GM21737 (cell line): ENCODE measurements around the gene ATG7.
"Not testable (repeated sequence)": the region's sequence is repeated elsewhere in the genome, so short reads cannot be mapped to it uniquely, and the experiment has no call there.

ENCODE experiments used
- ATAC-seq: cut with Tn5 transposase; IDR thresholded peaks from one replicate; pipeline ENCODE4 v1.9.1; 2021; ENCODE audit warnings: mild to moderate bottlenecking, moderate library complexity; ENCODE audit not compliant: unreplicated experiment

The ATG7 gene

GRCh38 chr3:11385891-11386290 is 113.7 kb downstream of the ATG7 start:
- no peak for ATAC-seq

GRCh38 chr3:11386465-11387113 is 114.4 kb downstream of the ATG7 start:
- no peak for ATAC-seq

- no peak for ATAC-seq
Measured at GRCh38 chr3:11389386-11390268, 117.4 kb downstream of the ATG7 start.

GRCh38 chr3:11390411-11391131 is 118.4 kb downstream of the ATG7 start:
- no peak for ATAC-seq

- ATAC-seq, result no peak
Measured at GRCh38 chr3:11391174-11391879, 119.1 kb downstream of the ATG7 start.

- ATAC-seq, result no peak
Measured at GRCh38 chr3:11392014-11392859, 120.0 kb downstream of the ATG7 start.

- no peak for ATAC-seq
Measured at GRCh38 chr3:11392860-11393114, 120.6 kb downstream of the ATG7 start.

GRCh38 chr3:11393401-11393800 is 121.2 kb downstream of the ATG7 start:
- ATAC-seq, result no peak

- no peak for ATAC-seq
Measured at GRCh38 chr3:11394392-11394791, 122.2 kb downstream of the ATG7 start.

GRCh38 chr3:11400213-11400612 is 128.0 kb downstream of the ATG7 start:
- no peak for ATAC-seq

- no peak for ATAC-seq
Measured at GRCh38 chr3:11401434-11401833, 129.2 kb downstream of the ATG7 start.

GRCh38 chr3:11405323-11405722 is 133.1 kb downstream of the ATG7 start:
- no peak for ATAC-seq

- no peak for ATAC-seq
Measured at GRCh38 chr3:11407644-11408043, 135.4 kb downstream of the ATG7 start.

- not testable (repeated sequence) for ATAC-seq
Measured at GRCh38 chr3:11408324-11408859, 136.2 kb downstream of the ATG7 start.

- no peak for ATAC-seq
Measured at GRCh38 chr3:11410564-11410963, 138.4 kb downstream of the ATG7 start.

- ATAC-seq, result no peak
Measured at GRCh38 chr3:11411956-11412355, 139.8 kb downstream of the ATG7 start.

- no peak for ATAC-seq
Measured at GRCh38 chr3:11413071-11413470, 140.9 kb downstream of the ATG7 start.

GRCh38 chr3:11415099-11415498 is 142.9 kb downstream of the ATG7 start:
- no peak for ATAC-seq

- ATAC-seq, result no peak
Measured at GRCh38 chr3:11420066-11420465, 147.9 kb downstream of the ATG7 start.

GRCh38 chr3:11422291-11422690 is 150.1 kb downstream of the ATG7 start:
- no peak for ATAC-seq
